Endothelial cell (in vitro differentiated cells): ENCODE results near the gene TH. TPM values are rescaled to one million over a fixed set of nuclear protein-coding genes. Genes with fewer than 3 reads are reported as not detected.

Source experiments
- DNase-seq: peaks from one replicate; pipeline ENCODE4 v3.0.0; 2021; ENCODE audit warnings: low spot score
- H3K27ac Mint-ChIP-seq: one replicate; pipeline ENCODE4 v1.8.0; 2021; ENCODE audit warnings: mixed read lengths, inconsistent platforms; ENCODE audit not compliant: unreplicated experiment
- H3K27me3 Mint-ChIP-seq: one replicate; pipeline ENCODE4 v1.8.0; 2021; ENCODE audit warnings: mild to moderate bottlenecking, moderate library complexity, mixed read lengths, inconsistent platforms; ENCODE audit not compliant: unreplicated experiment
- H3K36me3 Mint-ChIP-seq: one replicate; pipeline ENCODE4 v1.8.0; 2021; ENCODE audit warnings: mild to moderate bottlenecking, low read depth, mixed read lengths, inconsistent platforms; ENCODE audit not compliant: unreplicated experiment
- H3K4me1 Mint-ChIP-seq: one replicate; pipeline ENCODE4 v1.8.0; 2021; ENCODE audit warnings: mild to moderate bottlenecking, mixed read lengths, inconsistent platforms; ENCODE audit not compliant: unreplicated experiment
- H3K4me3 Mint-ChIP-seq: one replicate; pipeline ENCODE4 v1.8.0; 2021; ENCODE audit warnings: mild to moderate bottlenecking, mixed read lengths, inconsistent platforms; ENCODE audit not compliant: unreplicated experiment
- H3K9me3 Mint-ChIP-seq: one replicate; pipeline ENCODE4 v1.8.0; 2021; ENCODE audit warnings: mixed read lengths, inconsistent platforms; ENCODE audit not compliant: unreplicated experiment
- CTCF ChIP-seq: fragments of 200-600 bp; sonication (generic); IDR thresholded peaks from one replicate; pipeline ENCODE4 v1.5.0; 2021; ENCODE audit warnings: antibody characterized with exemption; ENCODE audit not compliant: unreplicated experiment
- total RNA-seq: library from RNA; stranded (reverse); fragmentation: NEBNext Ultra II Directional; extraction: Animal tissue kit (Norgen Biotek cat#: 25700); gene quantifications from one replicate; pipeline ENCODE4 v1.2.1, GENCODE V29; 2021; ENCODE audit not compliant: unreplicated experiment

Gene TH
- total RNA-seq, 1 donor from 2014 or later = not detected

GRCh38 chr11:2164861-2165555 is 6.6 kb downstream of the TH start:
- Mint-ChIP-seq H3K4me3 (no peak overlapping the region), H3K27ac (no peak overlapping the region), H3K4me1 (no peaks in the 10 kb centered on the region), H3K36me3 (no peaks in the 10 kb centered on the region), H3K9me3 (no peaks in the 10 kb centered on the region), H3K27me3 (no peaks in the 10 kb centered on the region)
- no peak for TF ChIP-seq CTCF
- DNase-seq = no peak

GRCh38 chr11:2164081-2164480 is 7.5 kb downstream of the TH start:
- no peak overlapping the region for H3K27ac Mint-ChIP-seq
- no peaks in the 10 kb centered on the region for H3K4me1 Mint-ChIP-seq
- TF ChIP-seq CTCF = no peak

GRCh38 chr11:2163428-2163978 is 8.1 kb downstream of the TH start:
- no peaks in the 10 kb centered on the region for H3K9me3 Mint-ChIP-seq
- no peak for TF ChIP-seq CTCF
- no peak overlapping the region for H3K27ac Mint-ChIP-seq
- no peaks in the 10 kb centered on the region for H3K4me1 Mint-ChIP-seq
- H3K4me3 Mint-ChIP-seq = no peak overlapping the region
- H3K36me3 Mint-ChIP-seq = no peaks in the 10 kb centered on the region
- no peak for DNase-seq
- H3K27me3 Mint-ChIP-seq = peaks cover 2% of the 10 kb centered on the region

More at GRCh38 chr11:2164081-2164480, 7.5 kb downstream of the TH start:
- DNase-seq = no peak
- Mint-ChIP-seq H3K4me3 (no peak overlapping the region), H3K36me3 (no peaks in the 10 kb centered on the region), H3K9me3 (no peaks in the 10 kb centered on the region), H3K27me3 (peaks cover 2% of the 10 kb centered on the region)

GRCh38 chr11:2160736-2161259 is 10.8 kb downstream of the TH start, which contains the start of gene INS:
Gene INS (minus strand): TSS chr11:2161209. CDS start chr11:2160971, 238 bp downstream.
- H3K4me3 Mint-ChIP-seq = no peak within 1 kb of the TSS

More at GRCh38 chr11:2160736-2161259, 10.8 kb downstream of the TH start, which contains the start of gene INS:
- Mint-ChIP-seq H3K9me3 (no peaks in the 10 kb centered on the region), H3K4me1 (no peaks in the 10 kb centered on the region), H3K27me3 (peaks cover 2% of the 10 kb centered on the region), H3K36me3 (no peaks in the 10 kb centered on the region), H3K27ac (no peak within 1 kb of the TSS)
- DNase-seq = no peak
- no peak for TF ChIP-seq CTCF
